Right forelimb (tissue), 1 donor: Measurements from ENCODE around the gene KIAA1755.

Experiments
- DNase-seq: peaks from one replicate; pipeline ENCODE4 v3.0.0-alpha.2; 2018

Gene KIAA1755

DNA sequence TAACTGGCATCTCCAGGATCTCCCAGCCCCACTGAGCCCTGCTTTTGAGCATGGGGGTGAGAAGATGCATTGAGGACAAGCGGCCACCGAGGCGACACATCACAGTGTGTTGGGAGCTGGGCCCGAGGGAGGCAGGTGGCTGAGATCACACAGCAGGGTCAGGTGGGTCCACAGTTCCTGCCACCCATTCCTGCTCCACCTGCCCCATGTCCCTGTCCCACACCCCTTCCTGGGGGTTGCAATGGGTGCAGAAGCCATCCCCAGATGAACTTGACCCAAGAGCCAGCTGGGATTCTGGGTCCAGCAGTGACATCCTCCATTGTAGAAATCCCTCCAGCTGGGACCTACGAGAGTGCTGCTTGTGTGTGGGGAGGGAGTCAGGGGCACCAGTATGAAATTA is 96.5 kb downstream of the KIAA1755 start:
- DNase-seq: no peak

DNA sequence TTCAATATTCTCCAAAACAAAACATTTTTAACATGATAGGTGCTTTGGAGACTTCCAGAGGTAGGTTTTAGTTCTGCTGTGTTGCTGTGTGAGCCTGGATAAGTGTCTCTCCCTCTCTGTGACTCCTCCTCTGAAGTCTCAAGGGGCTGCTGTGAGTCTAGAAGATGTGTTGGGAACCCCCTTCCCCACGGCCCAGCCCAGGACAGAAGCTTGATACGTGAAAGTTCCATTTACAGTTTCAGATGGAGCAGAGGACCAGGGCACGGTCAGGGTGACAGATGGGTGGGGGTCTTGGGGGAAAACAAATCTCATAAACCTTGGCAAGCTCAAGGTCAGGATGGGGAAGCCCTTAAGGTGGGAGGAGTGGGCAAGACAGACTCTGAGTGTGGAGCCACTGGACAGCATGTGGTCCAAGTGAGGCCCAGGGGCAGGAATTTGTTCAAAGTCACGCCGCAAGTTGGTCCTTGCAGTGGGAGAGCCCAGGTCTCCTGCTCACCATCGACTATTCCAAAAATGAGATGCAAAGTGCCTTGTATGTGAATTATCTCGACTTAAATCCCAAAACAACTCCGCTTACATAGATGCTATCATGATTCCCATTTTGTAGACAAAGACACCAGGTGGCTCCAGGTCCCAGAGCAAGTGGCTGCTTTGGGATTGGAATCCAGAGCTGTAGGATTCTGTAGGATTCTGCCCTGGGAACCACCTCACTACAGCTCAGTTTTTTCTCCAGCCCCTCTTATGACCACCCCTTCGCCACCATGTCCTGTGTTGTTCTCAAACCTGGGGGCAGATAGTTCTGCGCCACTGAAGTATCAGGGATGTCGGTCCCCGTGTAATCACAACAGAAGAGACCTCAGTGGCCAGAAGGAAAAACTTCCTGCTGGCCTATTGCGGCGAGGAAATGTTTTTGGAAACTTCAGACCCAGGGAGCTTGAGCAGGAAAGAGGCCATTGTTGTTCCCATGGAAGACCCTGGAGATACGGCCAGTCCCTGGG is 97.4 kb downstream of the KIAA1755 start:
- DNase-seq: no peak

DNA sequence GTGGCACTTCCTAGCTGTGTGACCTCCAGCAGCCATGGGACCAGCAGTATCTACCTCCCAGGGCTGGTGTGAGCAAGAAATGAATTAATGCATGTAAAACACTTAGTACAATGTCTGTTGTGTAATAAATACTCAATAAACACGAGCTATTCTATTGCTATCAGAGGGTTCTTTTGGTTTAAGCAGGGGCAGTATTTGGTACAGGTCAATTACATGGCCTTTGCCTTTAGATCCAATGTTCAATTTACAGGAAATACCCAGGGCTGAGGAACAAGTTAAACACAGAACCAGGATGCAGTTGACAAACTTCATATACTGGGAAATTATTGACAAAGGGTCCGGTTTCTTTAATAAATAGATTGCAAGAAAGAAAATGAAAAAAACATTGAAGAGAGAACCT is 98.4 kb downstream of the KIAA1755 start:
- no peak for DNase-seq

DNA sequence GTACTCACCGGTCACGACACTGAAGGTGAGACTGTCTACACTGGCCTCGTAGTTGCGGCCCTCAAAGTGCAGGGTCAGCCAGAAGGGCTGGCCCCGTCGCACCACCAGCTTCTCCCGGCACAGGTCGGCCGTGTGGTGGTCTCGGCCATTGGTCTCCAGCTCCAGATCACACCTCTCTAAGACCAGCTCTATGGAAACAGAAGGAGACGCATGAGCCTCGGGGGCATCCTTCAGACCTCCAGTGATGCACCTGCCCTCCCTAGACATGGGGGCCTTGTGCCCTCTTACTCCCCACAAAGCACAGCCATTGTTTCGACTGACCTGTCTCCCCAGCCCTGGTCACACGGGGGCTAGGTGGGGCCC is 99.1 kb downstream of the KIAA1755 start:
- DNase-seq: no peak
